K562 (cell line): ENCODE data around the gene DPAGT1. TPM values are rescaled to one million over a fixed set of nuclear protein-coding genes. Genes with fewer than 3 reads are reported as not detected.

Experiments used
- ATAC-seq: fragments of 200-7000 bp; cut with Tn5 transposase; 3 replicates; pipeline ENCODE4 v1.9.1; 2020; ENCODE audit warnings: moderate library complexity
- BruUV-seq: library from RNA; stranded (reverse); fragments of 400-500 nt; replicated peaks from 2 replicates; lab custom pipeline; 2021; lab: Mats Ljungman, UMichigan
- CTCF ChIA-PET: fragments of 300-600 bp; formaldehyde crosslinking; extraction: SDS; loops from one replicate; lab custom pipeline; 2021; ENCODE audit warnings: low intra/inter-chr PET ratio; lab: Yijun Ruan, JAX
- POLR2A ChIA-PET: fragments of 300-600, 350-650 bp; sonication (Branson Sonifier 250); formaldehyde crosslinking; extraction: SDS; loops from one replicate; lab custom pipeline; 2021; ENCODE audit warnings: antibody characterized with exemption, inconsistent platforms; lab: Yijun Ruan, JAX
- DNase-seq, 4 experiments: peaks; one replicate each; pipeline versions ENCODE4 v3.0.0 to v3.0.0-alpha.2; 2011 to 2018; ENCODE audit warnings: low spot score in 3 of 4, mixed read lengths in 3 of 4; ENCODE audit errors: extremely low read depth in 1 of 4
- FAIRE-seq: peaks from 2 replicates; lab custom pipeline; 2011; peaks lifted over from hg19 to GRCh38; lab: Jason Lieb, UNC
- H2AFZ ChIP-seq: 2 replicates; pipeline ENCODE4 v1.6.0; 2011; ENCODE audit warnings: low read depth, low read length, control low read depth, inconsistent platforms
- H3K27ac ChIP-seq: fragments of 200-600 bp; 3 replicates; pipeline ENCODE4 v1.8.0; 2011; ENCODE audit warnings: low read depth, mild to moderate bottlenecking, control low read depth, inconsistent platforms, low read length, moderate library complexity, mixed read lengths; ENCODE audit errors: extremely low read depth
- H3K27me3 ChIP-seq, 2 experiments: fragments of 300-600 bp in 1 of 2; 2 replicates in 1 of 2; 3 replicates in 1 of 2; pipeline versions ENCODE4 v1.6.0 to v1.8.0; 2011; ENCODE audit warnings: inconsistent platforms in 2 of 2, low read length in 2 of 2, mild to moderate bottlenecking in 1 of 2, mixed read lengths in 1 of 2, moderate library complexity in 1 of 2; ENCODE audit not compliant: control insufficient read depth in 2 of 2, insufficient read depth in 2 of 2
- H3K36me3 ChIP-seq: fragments of 300-600 bp; 3 replicates; pipeline ENCODE4 v1.8.0; 2011; ENCODE audit warnings: mild to moderate bottlenecking, low read length, inconsistent platforms; ENCODE audit not compliant: control insufficient read depth, insufficient read depth
- H3K4me1 ChIP-seq, 2 experiments: fragments of 200-600 bp in 1 of 2; replicated peaks in 1 of 2; 2 replicates in 1 of 2; 3 replicates in 1 of 2; pipeline versions ENCODE4 v1.5.1 to v1.8.0; 2011; ENCODE audit warnings: inconsistent platforms in 2 of 2, low read length in 2 of 2, mild to moderate bottlenecking in 1 of 2, mixed read lengths in 1 of 2, moderate library complexity in 1 of 2; ENCODE audit not compliant: control insufficient read depth in 2 of 2, insufficient read depth in 2 of 2
- H3K4me2 ChIP-seq: 2 replicates; pipeline ENCODE4 v1.6.1; 2011; ENCODE audit warnings: low read length, control low read depth, inconsistent platforms, mixed read lengths; ENCODE audit not compliant: insufficient read depth
- H3K4me3 ChIP-seq: fragments of 200-600 bp; sonication (generic), shearing (Covaris generic); 2 replicates; pipeline ENCODE4 v1.5.1; 2016; ENCODE audit warnings: control low read depth, inconsistent platforms
- H3K79me2 ChIP-seq: fragments of 200-600 bp; 3 replicates; pipeline ENCODE4 v1.8.0; 2011; ENCODE audit warnings: low read length, inconsistent platforms; ENCODE audit not compliant: control insufficient read depth, insufficient read depth
- H3K9ac ChIP-seq, 2 experiments: 2 replicates each; pipeline versions ENCODE4 v1.6.0 to v1.6.1; 2011; ENCODE audit warnings: low read depth in 2 of 2, low read length in 2 of 2, control low read depth in 1 of 2, inconsistent platforms in 1 of 2, mild to moderate bottlenecking in 1 of 2, mixed read lengths in 1 of 2; ENCODE audit not compliant: insufficient read depth in 1 of 2
- H3K9me1 ChIP-seq: one replicate; pipeline ENCODE4 v1.6.0; 2011; ENCODE audit warnings: inconsistent platforms, mild to moderate bottlenecking, low read length, moderate library complexity; ENCODE audit not compliant: control insufficient read depth, insufficient read depth
- H3K9me3 ChIP-seq: replicated peaks from 2 replicates; pipeline ENCODE4 v1.5.1; 2011; ENCODE audit warnings: low read depth, low read length, inconsistent platforms; ENCODE audit not compliant: control insufficient read depth, insufficient read depth
- H4K20me1 ChIP-seq: replicated peaks from 2 replicates; pipeline ENCODE4 v1.6.1; 2011; ENCODE audit warnings: low read length, inconsistent platforms, mixed read lengths; ENCODE audit not compliant: control insufficient read depth, insufficient read depth
- ATF4 ChIP-seq: fragments of 450-650 bp; formaldehyde crosslinking; IDR thresholded peaks from 2 replicates; pipeline ENCODE4 v1.4.0; 2022; ENCODE audit warnings: mild to moderate bottlenecking, moderate library complexity
- DLX4 ChIP-seq: fragments of 250-450 bp; sonication (Bioruptor Pico); IDR thresholded peaks from 2 replicates; pipeline ENCODE4 v1.6.1; 2021; ENCODE audit warnings: mild to moderate bottlenecking
- E2F4 ChIP-seq: sonication (generic); formaldehyde crosslinking; IDR thresholded peaks from 2 replicates; pipeline ENCODE4 v1.8.0; 2022; ENCODE audit warnings: mild to moderate bottlenecking, low read depth, missing genetic modification reagents
- FOS ChIP-seq: IDR thresholded peaks from 3 replicates; pipeline ENCODE4 v1.6.1; 2011; ENCODE audit not compliant: insufficient read length; ENCODE audit errors: extremely low read depth
- FOXO4 ChIP-seq: fragments of 450-650 bp; formaldehyde crosslinking; IDR thresholded peaks from 2 replicates; pipeline ENCODE4 v1.4.0; 2020; ENCODE audit warnings: mild to moderate bottlenecking, moderate library complexity
- HDGF ChIP-seq: fragments of 450-650 bp; IDR thresholded peaks from 2 replicates; pipeline ENCODE4 v1.6.1; 2016
- HEY1 ChIP-seq: fragments of 250-450 bp; sonication (Bioruptor Pico); IDR thresholded peaks from 2 replicates; pipeline ENCODE4 v1.5.0; 2020; ENCODE audit warnings: mild to moderate bottlenecking, moderate library complexity, borderline replicate concordance
- HNRNPK ChIP-seq: fragments of 200-400 bp; formaldehyde crosslinking; IDR thresholded peaks from one replicate; pipeline ENCODE4 v1.6.1; 2018; ENCODE audit warnings: mild to moderate bottlenecking, low read depth, low read length; ENCODE audit not compliant: poor library complexity, severe bottlenecking
- MAFK ChIP-seq: IDR thresholded peaks from 2 replicates; pipeline ENCODE4 v1.6.1; 2011; ENCODE audit warnings: low read length, improper control_type of control experiment
- MIER1 ChIP-seq: fragments of 450-650 bp; IDR thresholded peaks from 2 replicates; pipeline ENCODE4 v1.6.1; 2016; ENCODE audit warnings: antibody characterized with exemption, mild to moderate bottlenecking, low read depth
- MLX ChIP-seq, 2 experiments: fragments of 450-650 bp in 1 of 2; sonication (generic) in 1 of 2; formaldehyde crosslinking; conservative IDR thresholded peaks; 2 replicates each; pipeline versions ENCODE4 v1.4.0 to v1.8.1; 2020 to 2022; ENCODE audit warnings: mild to moderate bottlenecking in 1 of 2, missing genetic modification reagents in 1 of 2
- PTRF ChIP-seq: fragments of 450-650 bp; IDR thresholded peaks from 2 replicates; pipeline ENCODE4 v1.6.1; 2016; ENCODE audit warnings: mild to moderate bottlenecking, missing genetic modification characterization, missing compliant biosample characterization
- TBL1XR1 ChIP-seq, 2 experiments: IDR thresholded peaks; 2 replicates each; pipeline ENCODE4 v1.6.1; 2012; ENCODE audit warnings: improper control_type of control experiment in 2 of 2, low read length in 2 of 2, mild to moderate bottlenecking in 1 of 2
- ZNF175 ChIP-seq: fragments of 200-800 bp; sonication (Bioruptor generic); IDR thresholded peaks from 2 replicates; pipeline ENCODE4 v1.6.1; 2016; ENCODE audit warnings: low read depth, mild to moderate bottlenecking, missing genetic modification characterization, missing compliant biosample characterization
- ZNF217 ChIP-seq: sonication (generic); formaldehyde crosslinking; IDR thresholded peaks from 2 replicates; pipeline ENCODE4 v1.8.0; 2022; ENCODE audit warnings: mild to moderate bottlenecking, missing genetic modification reagents
- ZNF444 ChIP-seq: fragments of 250-450 bp; sonication (Bioruptor Pico); IDR thresholded peaks from 2 replicates; pipeline ENCODE4 v1.4.0; 2020; ENCODE audit warnings: mild to moderate bottlenecking, moderate library complexity
- ZNF589 ChIP-seq: fragments of 200-800 bp; sonication (Bioruptor generic); IDR thresholded peaks from 2 replicates; pipeline ENCODE4 v1.6.1; 2016; ENCODE audit warnings: low read depth, missing genetic modification characterization, missing compliant biosample characterization
- WGBS: fragments of 100-300 bp; shearing (Covaris generic); methylation state at CpG from one replicate; pipeline ENCODE4 v1.1.6; 2016; ENCODE audit warnings: low coverage, mixed read lengths; ENCODE audit not compliant: insufficient coverage; ENCODE audit errors: missing lambda C conversion rate; 5-methylcytosine and 5-hydroxymethylcytosine counted together
- in situ Hi-C: fragments of 300-500 bp; cut with MboI; formaldehyde crosslinking; loops from 4 replicates; pipeline ENCODE4 v1.15.0; 2018; ENCODE audit warnings: inconsistent platforms, mixed read lengths
- intact Hi-C: fragments of 100-400 bp; cut with micrococcal nuclease; formaldehyde crosslinking; loops from 2 replicates; pipeline ENCODE4 v1.14.2; 2022
- polyA plus RNA-seq, 8 experiments: library from polyadenylated mRNA; depleted of rRNA in 4 of 8; stranded (reverse) in 5 of 8; unstranded in 3 of 8; fragments of >200 nt; fragmentation: Nextera tagmentation in 2 of 8; fragmentation: Illumina TruSeq in 1 of 8; extraction: Ambion mirVana in 2 of 8; extraction: Trizol in 1 of 8; gene quantifications; 2 replicates each; pipeline versions ENCODE4 v1.2.1 to v1.2.3, GENCODE V29; 2011 to 2014; ENCODE audit warnings: inconsistent platforms in 1 of 8, missing spikeins in 1 of 8
- total RNA-seq, 7 experiments: library from RNA; depleted of rRNA in 6 of 7; stranded (reverse); fragments of >200 nt in 6 of 7; fragmentation: Illumina TruSeq in 2 of 7; extraction: Trizol in 2 of 7; gene quantifications; 2 replicates each; pipeline versions ENCODE4 v1.2.1 to v1.2.3, GENCODE V29; 2011 to 2021; ENCODE audit warnings: low replicate concordance in 1 of 7

Gene DPAGT1
- total and polyA plus RNA-seq, 9 of the 15 experiments (the other 6 are each of a cell fraction or from before 2014, with no cell fraction given): 29.9 to 135 (median 85.0) TPM

- Histone ChIP-seq H3K27ac (peak within 1 kb of the TSS; percentile 95), H3K9me1 (no peaks in the 10 kb centered on the region), H3K9ac (peak within 1 kb of the TSS; percentile 94 to 97), H3K4me1 (peaks cover 18 to 21% of the 10 kb centered on the region in 2 experiments; a peak in 3 of 5 replicates), H3K9me3 (no peaks in the 10 kb centered on the region), H3K27me3 (no peaks in the 10 kb centered on the region), H2AFZ (peak within 1 kb of the TSS; percentile 82), H3K4me2 (peak within 1 kb of the TSS; percentile 91), H4K20me1 (no peaks in the 10 kb centered on the region), H3K79me2 (peaks cover 48% of the 10 kb centered on the region), H3K4me3 (peak within 1 kb of the TSS; percentile 98), H3K36me3 (peaks cover 44% of the 10 kb centered on the region)
- ATAC-seq (peak; percentile 93), DNase-seq (peak; percentile 94 to 99 (median 96)), FAIRE-seq (peak; percentile 85)
- POLR2A ChIA-PET: interaction anchor here (0.6 to 8.8 kb wide), 21 partner anchors 9 to 218 kb away, joined by 3 to 132 read pairs (median 3); partner anchors contain the start of genes HMBS and VPS11
- whole genome bisulfite sequencing: under 1% methylated on average over 29 of the region's 79 CpGs
- no TSS peak for BruUV-seq
- in situ Hi-C loops (no loop called here), intact Hi-C loops (loop anchor here (2.0 kb wide), 2 partner anchors 38 kb away; partner anchors contain the start of genes RPS25 and TRAPPC4)
- CTCF ChIA-PET: no interaction called here
- TF ChIP-seq FOXO4: no peak
- TF ChIP-seq HDGF: no peak
- TF ChIP-seq MLX (CRISPR knock-in tag; conservative IDR thresholded peaks at IDR 0.05): 0 out of 4 replicates have a peak, but pooled peaks of 1 of the 2 experiments have one; percentile 31
- no peak for TF ChIP-seq MIER1
- TF ChIP-seq TBL1XR1 (IDR thresholded peaks at IDR 0.05; ENCODE audit: low read length in 2 of 2): no peak
- no peak for TF ChIP-seq HEY1 (CRISPR knock-in tag)
- TF ChIP-seq ZNF589 (CRISPR knock-in tag): 0 out of 2 replicates have a peak, but pooled peaks have one; percentile 40
- TF ChIP-seq ATF4 (CRISPR knock-in tag): peak; percentile 81
- no peak for TF ChIP-seq PTRF (tag)
- TF ChIP-seq MAFK: no peak
- no peak for TF ChIP-seq HNRNPK
- TF ChIP-seq ZNF444: no peak
- TF ChIP-seq DLX4 (CRISPR knock-in tag): no peak
- no peak for TF ChIP-seq ZNF217 (CRISPR knock-in tag)
- no peak for TF ChIP-seq ZNF175 (CRISPR knock-in tag)
- TF ChIP-seq FOS: peak; percentile 58
- TF ChIP-seq E2F4 (CRISPR knock-in tag): no peak
Observed at GRCh38 chr11:119057000-119057769, 44.5 kb downstream of the DPAGT1 start, which contains the start of gene HYOU1. TSS of gene HYOU1 (minus strand) at chr11:119057205. CDS start at chr11:119056160, 1,045 bp downstream.
